PC-9 (cell line): ENCODE measurements around the gene SIPA1L3. TPM values are rescaled to one million over a fixed set of nuclear protein-coding genes. Genes with fewer than 3 reads are reported as not detected.

Source experiments
- BruUV-seq: library from RNA; stranded (reverse); fragments of 400-500 nt; replicated peaks from 2 replicates; lab custom pipeline; 2021; lab: Mats Ljungman, UMichigan
- CTCF ChIA-PET: fragments of 300-600 bp; sonication (Branson Sonifier 250); formaldehyde crosslinking; loops from one replicate; lab custom pipeline; 2022; ENCODE audit warnings: antibody characterized with exemption; lab: Charles Lee
- POLR2A ChIA-PET: fragments of 300-600 bp; sonication (Branson Sonifier 250); formaldehyde crosslinking; loops from one replicate; lab custom pipeline; 2022; ENCODE audit warnings: antibody characterized with exemption; ENCODE audit not compliant: unreplicated experiment; lab: Charles Lee
- DNase-seq, 2 experiments: peaks; one replicate each; pipeline versions ENCODE4 v3.0.0 to v3.0.0-alpha.2; 2015 to 2022; ENCODE audit warnings: mixed read lengths in 1 of 2
- H2AFZ ChIP-seq: fragments of 200-600 bp; sonication (generic); 2 replicates; pipeline ENCODE4 v1.8.1; 2017; ENCODE audit warnings: antibody characterized with exemption
- H3F3A ChIP-seq: fragments of 200-600 bp; sonication (generic); 2 replicates; pipeline ENCODE4 v1.8.1; 2017; ENCODE audit warnings: antibody characterized with exemption, mild to moderate bottlenecking, low read depth; ENCODE audit not compliant: insufficient read depth
- H3K27ac ChIP-seq: fragments of 200-600 bp; sonication (generic); 2 replicates; pipeline ENCODE4 v1.6.1; 2016; ENCODE audit warnings: mixed run types
- H3K27me3 ChIP-seq: fragments of 200-600 bp; sonication (generic); 2 replicates; pipeline ENCODE4 v1.6.1; 2016; ENCODE audit warnings: low read depth, mixed run types; ENCODE audit not compliant: insufficient read depth
- H3K36me3 ChIP-seq: fragments of 200-600 bp; sonication (generic); 2 replicates; pipeline ENCODE4 v1.6.1; 2016; ENCODE audit warnings: low read depth, mixed run types
- H3K4me1 ChIP-seq: fragments of 200-600 bp; sonication (generic); replicated peaks from 2 replicates; pipeline ENCODE4 v1.6.1; 2016; ENCODE audit warnings: mixed run types; ENCODE audit not compliant: insufficient read depth
- H3K4me2 ChIP-seq: fragments of 200-600 bp; sonication (generic); 2 replicates; pipeline ENCODE4 v1.6.1; 2017; ENCODE audit warnings: mixed run types
- H3K4me3 ChIP-seq: fragments of 200-600 bp; sonication (generic); 2 replicates; pipeline ENCODE4 v1.6.1; 2016; ENCODE audit warnings: mixed run types
- H3K79me2 ChIP-seq: fragments of 200-600 bp; sonication (generic); 2 replicates; pipeline ENCODE4 v1.6.1; 2017; ENCODE audit warnings: low read depth, mixed run types
- H3K9me2 ChIP-seq: fragments of 200-600 bp; sonication (generic); 2 replicates; pipeline ENCODE4 v1.8.1; 2017; ENCODE audit warnings: mild to moderate bottlenecking; ENCODE audit not compliant: insufficient read depth
- H3K9me3 ChIP-seq: fragments of 200-600 bp; sonication (generic); 2 replicates; pipeline ENCODE4 v1.8.1; 2016; ENCODE audit warnings: low read depth; ENCODE audit not compliant: insufficient read depth
- H4K20me1 ChIP-seq: fragments of 200-600 bp; sonication (generic); 2 replicates; pipeline ENCODE4 v1.8.1; 2017; ENCODE audit not compliant: insufficient read depth
- CTCF ChIP-seq: fragments of 200-600 bp; sonication (generic); conservative IDR thresholded peaks from 2 replicates; pipeline ENCODE4 v1.6.1; 2017; ENCODE audit warnings: mixed run types, antibody characterized with exemption, mild to moderate bottlenecking, moderate library complexity
- EZH2 ChIP-seq: fragments of 200-600 bp; sonication (generic); IDR thresholded peaks from 2 replicates; pipeline ENCODE4 v1.8.0; 2017; ENCODE audit warnings: antibody characterized with exemption, low read depth
- intact Hi-C: fragments of 100-400 bp; cut with micrococcal nuclease; formaldehyde crosslinking; loops from one replicate; pipeline ENCODE4 v1.10.0; 2022; ENCODE audit not compliant: unreplicated experiment
- total RNA-seq: library from RNA; stranded (reverse); gene quantifications from 2 replicates; pipeline ENCODE4 v1.2.3, GENCODE V29; 2021

SIPA1L3 gene
- total RNA-seq, 1 experiment from 2014 or later = 55.2 TPM

GRCh38 chr19:38049105-38049649 lies 142.2 kb downstream of the SIPA1L3 start:
- H3K4me1 ChIP-seq = no peaks in the 10 kb centered on the region
- H4K20me1 ChIP-seq = no peaks in the 10 kb centered on the region
- POLR2A ChIA-PET = interaction anchor here (0.6 kb wide), 1 partner anchor 10 kb away, joined by 3 read pairs; no protein-coding TSS in a partner anchor
- no peaks in the 10 kb centered on the region for H3K79me2 ChIP-seq
- TF ChIP-seq CTCF (no peak), EZH2 (no peak)
- no peaks in the 10 kb centered on the region for H3K9me2 ChIP-seq
- DNase-seq = no peak
- H3F3A ChIP-seq = no peaks in the 10 kb centered on the region
- no peaks in the 10 kb centered on the region for H3K36me3 ChIP-seq
- H3K27ac ChIP-seq = no peak overlapping the region
- BruUV-seq = no TSS peak
- H3K4me2 ChIP-seq = no peak overlapping the region
- no peaks in the 10 kb centered on the region for H3K9me3 ChIP-seq
- H3K4me3 ChIP-seq = no peak overlapping the region
- H2AFZ ChIP-seq = no peak overlapping the region
- intact Hi-C loops = no loop called here
- CTCF ChIA-PET = no interaction called here
- no peaks in the 10 kb centered on the region for H3K27me3 ChIP-seq

DNA sequence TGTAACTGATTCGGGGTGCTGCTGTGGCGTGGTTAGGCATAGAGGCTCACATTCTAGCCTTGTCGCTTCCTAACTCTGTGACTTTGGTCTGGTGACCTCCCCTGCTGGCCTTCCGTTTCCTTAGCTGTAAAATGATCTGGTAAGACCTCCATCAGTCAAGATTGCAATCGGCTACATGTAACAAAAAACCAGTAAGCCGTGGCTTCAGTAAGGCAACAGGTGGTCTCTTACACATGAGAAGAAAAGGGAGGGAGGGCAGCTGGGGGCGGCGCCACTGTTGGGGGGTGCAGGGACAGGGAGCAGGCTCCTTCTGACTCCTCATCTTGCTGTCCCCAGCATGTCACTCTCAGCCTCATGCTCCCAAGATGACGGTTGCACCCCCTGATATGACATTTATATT lies 148.0 kb downstream of the SIPA1L3 start:
- intact Hi-C loops = no loop called here
- H3K27ac ChIP-seq = no peak overlapping the region
- H3K9me2 ChIP-seq = no peaks in the 10 kb centered on the region
- H3K4me1 ChIP-seq = peaks cover 29% of the 10 kb centered on the region
- H2AFZ ChIP-seq = no peak overlapping the region
- POLR2A ChIA-PET = no interaction called here
- H3F3A ChIP-seq = peaks cover 28% of the 10 kb centered on the region
- H4K20me1 ChIP-seq = no peaks in the 10 kb centered on the region
- no peaks in the 10 kb centered on the region for H3K9me3 ChIP-seq
- BruUV-seq = no TSS peak
- no peak for DNase-seq
- H3K36me3 ChIP-seq = no peaks in the 10 kb centered on the region
- TF ChIP-seq CTCF (no peak), EZH2 (no peak)
- CTCF ChIA-PET = no interaction called here
- no peak overlapping the region for H3K4me3 ChIP-seq
- H3K79me2 ChIP-seq = peaks cover 1% of the 10 kb centered on the region; the same call in 1 of the 2 replicates
- H3K27me3 ChIP-seq = no peaks in the 10 kb centered on the region
- H3K4me2 ChIP-seq = no peak overlapping the region

DNA sequence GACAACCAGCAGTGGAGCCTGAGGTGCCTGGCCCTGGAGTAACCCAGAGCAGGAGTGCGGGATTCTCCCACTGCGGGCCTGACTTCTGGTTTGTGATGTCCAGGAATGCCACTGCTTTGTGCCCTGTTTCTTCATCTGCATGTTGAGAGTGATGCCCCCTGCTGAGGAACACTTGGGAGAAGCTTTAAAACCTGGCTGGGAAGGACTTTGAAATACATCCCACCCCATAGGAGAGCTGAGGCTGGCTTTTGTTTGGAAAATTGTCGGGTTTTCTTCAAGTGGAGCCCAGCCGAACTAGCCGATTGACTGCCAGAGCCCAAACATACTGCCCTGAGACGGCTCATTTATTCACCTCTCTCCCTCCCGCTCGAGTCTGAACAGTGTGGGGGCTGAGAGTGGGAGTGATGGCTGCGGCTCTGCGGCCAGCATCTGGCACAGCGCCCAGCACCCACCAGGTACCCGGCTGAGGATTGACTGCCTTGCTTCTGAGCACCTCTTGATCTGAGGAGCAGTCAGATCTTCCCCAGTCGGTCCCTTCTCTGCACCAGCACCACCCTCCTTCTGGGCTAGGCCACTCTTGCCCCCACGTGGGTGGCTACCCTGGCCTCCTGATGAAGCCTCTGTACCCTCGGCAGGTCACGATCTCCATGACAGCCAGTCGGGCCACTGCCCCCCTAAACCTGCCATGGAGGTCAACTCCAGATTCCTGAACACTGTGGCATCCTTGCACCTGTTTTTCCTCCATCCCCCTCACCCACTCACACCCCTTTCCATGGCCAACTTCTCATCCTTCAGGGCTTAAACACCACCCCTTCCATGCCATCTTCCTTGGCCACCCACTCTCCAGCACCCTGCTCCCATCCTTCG lies 148.9 kb downstream of the SIPA1L3 start:
- no peaks in the 10 kb centered on the region for H3K36me3 ChIP-seq
- TF ChIP-seq CTCF (no peak), EZH2 (no peak)
- no peaks in the 10 kb centered on the region for H3K9me2 ChIP-seq
- H3K27ac ChIP-seq = no peak overlapping the region
- H3K79me2 ChIP-seq = peaks cover 5% of the 10 kb centered on the region; the same call in 1 of the 2 replicates
- H3K4me1 ChIP-seq = peaks cover 33% of the 10 kb centered on the region
- POLR2A ChIA-PET = no interaction called here
- H4K20me1 ChIP-seq = no peaks in the 10 kb centered on the region
- CTCF ChIA-PET = no interaction called here
- no peaks in the 10 kb centered on the region for H3K27me3 ChIP-seq
- peaks cover 28% of the 10 kb centered on the region for H3F3A ChIP-seq
- no peak overlapping the region for H3K4me2 ChIP-seq
- intact Hi-C loops = no loop called here
- no peak for DNase-seq
- no peak overlapping the region for H2AFZ ChIP-seq
- no TSS peak for BruUV-seq
- H3K9me3 ChIP-seq = no peaks in the 10 kb centered on the region
- no peak overlapping the region for H3K4me3 ChIP-seq
